ENCODE measurements around the gene GABRB2. TPM values are rescaled to one million over a fixed set of nuclear protein-coding genes. Genes with fewer than 3 reads are reported as not detected.

The GABRB2 gene
- total and polyA plus RNA-seq, 2 experiments from 2014 or later: not detected

GRCh38 chr5:161566081-161566480 lies 19.6 kb upstream of the GABRB2 start:
- in situ Hi-C loops (cut with MboI): no loop called here
- no peak overlapping the region for H3K27ac ChIP-seq
- DNase-seq: no peak
- no peaks in the 10 kb centered on the region for H3K4me1 ChIP-seq (ENCODE audit: insufficient read depth)
- no peaks in the 10 kb centered on the region for H3K27me3 ChIP-seq (replicated peaks; ENCODE audit: insufficient read depth)
- H3K4me3 ChIP-seq: no peak overlapping the region
- H2AFZ ChIP-seq: no peak overlapping the region
- no peaks in the 10 kb centered on the region for H3K9me2 ChIP-seq (ENCODE audit: insufficient read depth)
- no peak for TF ChIP-seq EZH2phosphoT487 (IDR thresholded peaks at IDR 0.05; ENCODE audit: insufficient read depth, low read depth)
- no peak for TF ChIP-seq EZH2 (IDR thresholded peaks at IDR 0.05; ENCODE audit: insufficient read depth, poor library complexity, severe bottlenecking)
- H3K9ac ChIP-seq: no peak overlapping the region
- no peaks in the 10 kb centered on the region; the same call in 1 of the 2 replicates for H4K20me1 ChIP-seq (ENCODE audit: insufficient read depth)
- H3K36me3 ChIP-seq (ENCODE audit: low read depth): no peaks in the 10 kb centered on the region
- no peaks in the 10 kb centered on the region for H3K9me3 ChIP-seq (ENCODE audit: low read depth)
- 18 to 19% methylated on average over 2 of the region's 2 CpGs for WGBS, 2 experiments (ENCODE audit: low coverage in 1 of 2, low lambda C conversion rate in 2 of 2, missing lambda C conversion rate in 2 of 2)
- no peaks in the 10 kb centered on the region for H3F3A ChIP-seq (ENCODE audit: insufficient read depth)
- no peak overlapping the region for H3K4me2 ChIP-seq (ENCODE audit: unreplicated experiment)
- no peaks in the 10 kb centered on the region for H3K79me2 ChIP-seq (ENCODE audit: insufficient read depth)

- Histone ChIP-seq H3K9me3 (ENCODE audit: low read depth) (no peaks in the 10 kb centered on the region), H3K4me2 (ENCODE audit: unreplicated experiment) (no peak overlapping the region), H3K27me3 (replicated peaks; ENCODE audit: insufficient read depth) (no peaks in the 10 kb centered on the region), H3K9me2 (ENCODE audit: insufficient read depth) (no peaks in the 10 kb centered on the region), H3K4me3 (no peak overlapping the region), H3K27ac (no peak overlapping the region), H3F3A (ENCODE audit: insufficient read depth) (no peaks in the 10 kb centered on the region), H3K9ac (no peak overlapping the region), H3K4me1 (ENCODE audit: insufficient read depth) (no peaks in the 10 kb centered on the region), H3K79me2 (ENCODE audit: insufficient read depth) (no peaks in the 10 kb centered on the region), H2AFZ (no peak overlapping the region), H4K20me1 (ENCODE audit: insufficient read depth) (no peaks in the 10 kb centered on the region), H3K36me3 (ENCODE audit: low read depth) (no peaks in the 10 kb centered on the region)
- 0 to 12% methylated on average over 2 of the region's 2 CpGs for WGBS, 2 experiments (ENCODE audit: low coverage in 1 of 2, low lambda C conversion rate in 2 of 2, missing lambda C conversion rate in 2 of 2)
- DNase-seq: no peak
- in situ Hi-C loops (cut with MboI): no loop called here
- no peak for TF ChIP-seq EZH2 (IDR thresholded peaks at IDR 0.05; ENCODE audit: insufficient read depth, poor library complexity, severe bottlenecking)
- TF ChIP-seq EZH2phosphoT487 (IDR thresholded peaks at IDR 0.05; ENCODE audit: insufficient read depth, low read depth): no peak
Observed at GRCh38 chr5:161562446-161562845, 15.9 kb upstream of the GABRB2 start.

- peak; percentile 16 for DNase-seq
- Histone ChIP-seq H3K27me3 (replicated peaks; ENCODE audit: insufficient read depth) (peaks cover 20% of the 10 kb centered on the region), H2AFZ (no peak overlapping the region), H3K9me2 (ENCODE audit: insufficient read depth) (no peaks in the 10 kb centered on the region), H3K4me3 (no peak overlapping the region), H4K20me1 (ENCODE audit: insufficient read depth) (no peaks in the 10 kb centered on the region), H3K4me2 (ENCODE audit: unreplicated experiment) (no peak overlapping the region), H3F3A (ENCODE audit: insufficient read depth) (no peaks in the 10 kb centered on the region), H3K4me1 (ENCODE audit: insufficient read depth) (no peaks in the 10 kb centered on the region), H3K9ac (no peak overlapping the region), H3K36me3 (ENCODE audit: low read depth) (no peaks in the 10 kb centered on the region), H3K27ac (no peak overlapping the region), H3K79me2 (ENCODE audit: insufficient read depth) (no peaks in the 10 kb centered on the region), H3K9me3 (ENCODE audit: low read depth) (no peaks in the 10 kb centered on the region)
- 2 to 3% methylated on average over 14 to 15 of the region's 15 CpGs for WGBS, 2 experiments (ENCODE audit: low coverage in 1 of 2, low lambda C conversion rate in 2 of 2, missing lambda C conversion rate in 2 of 2)
- in situ Hi-C loops (cut with MboI): no loop called here
- TF ChIP-seq EZH2phosphoT487 (IDR thresholded peaks at IDR 0.05; ENCODE audit: insufficient read depth, low read depth): no peak
- no peak for TF ChIP-seq EZH2 (IDR thresholded peaks at IDR 0.05; ENCODE audit: insufficient read depth, poor library complexity, severe bottlenecking)
Observed at GRCh38 chr5:161549106-161549505, 2.6 kb upstream of the GABRB2 start.

- Histone ChIP-seq H3F3A (ENCODE audit: insufficient read depth) (no peaks in the 10 kb centered on the region), H3K4me1 (ENCODE audit: insufficient read depth) (no peaks in the 10 kb centered on the region), H3K36me3 (ENCODE audit: low read depth) (no peaks in the 10 kb centered on the region), H3K4me2 (ENCODE audit: unreplicated experiment) (no peak overlapping the region), H3K9ac (no peak overlapping the region), H3K79me2 (ENCODE audit: insufficient read depth) (no peaks in the 10 kb centered on the region), H2AFZ (no peak overlapping the region), H3K27ac (no peak overlapping the region), H3K9me3 (ENCODE audit: low read depth) (no peaks in the 10 kb centered on the region), H3K9me2 (ENCODE audit: insufficient read depth) (no peaks in the 10 kb centered on the region), H3K4me3 (no peak overlapping the region), H3K27me3 (replicated peaks; ENCODE audit: insufficient read depth) (peaks cover 20% of the 10 kb centered on the region), H4K20me1 (ENCODE audit: insufficient read depth) (no peaks in the 10 kb centered on the region)
- in situ Hi-C loops (cut with MboI): no loop called here
- DNase-seq: peak; percentile 3
- TF ChIP-seq EZH2phosphoT487 (IDR thresholded peaks at IDR 0.05; ENCODE audit: insufficient read depth, low read depth) (no peak), EZH2 (IDR thresholded peaks at IDR 0.05; ENCODE audit: insufficient read depth, poor library complexity, severe bottlenecking) (no peak)
- WGBS, 2 experiments (ENCODE audit: low coverage in 1 of 2, low lambda C conversion rate in 2 of 2, missing lambda C conversion rate in 2 of 2): 4 to 6% methylated on average over 31 of the region's 32 CpGs
Observed at GRCh38 chr5:161548487-161549094, 2.1 kb upstream of the GABRB2 start.
